Activated CD8-positive, alpha-beta T cell treated with anti-CD3 and anti-CD28 coated beads, Interleukin-2, amount 10 ng/mL, durations not matched to agents 7 days and 5 days (primary cell): ENCODE measurements around the gene NOL11. TPM values are rescaled to one million over a fixed set of nuclear protein-coding genes. Genes with fewer than 3 reads are reported as not detected.

Experiments
- total RNA-seq, 2 experiments: library from RNA; stranded (reverse); gene quantifications; one replicate each; pipeline ENCODE4 v1.2.3, GENCODE V29; 2021

Gene NOL11
- total RNA-seq, 2 experiments from 2014 or later: 54.0 to 55.6 TPM

Other genes with a start within 250 kb of the NOL11 start
- gene BPTF, start 107.6 kb downstream of the NOL11 start, total RNA-seq: 10 to 100 TPM; 85.9 to 87.0 TPM